NCI-H2081 treated with DMSO at 0.1 percent for 48 hours (cell line): ENCODE measurements around the gene COA8.
A peak's percentile ranks its signal among the peaks of the same experiment; 100 is the strongest.

ENCODE experiments used
- DNase-seq: peaks from one replicate; lab custom pipeline; 2025; lab: John Stamatoyannopoulos, UW

Gene COA8

GRCh38 chr14:103536693-103537092, 26.1 kb upstream of the COA8 start:
- no peak for DNase-seq

- no peak for DNase-seq
Measured at GRCh38 chr14:103537175-103537990, 25.4 kb upstream of the COA8 start.

GRCh38 chr14:103538291-103539055, 24.3 kb upstream of the COA8 start:
- DNase-seq, result no peak

GRCh38 chr14:103539056-103539825, 23.5 kb upstream of the COA8 start:
- DNase-seq, result no peak

GRCh38 chr14:103540821-103541708, 21.7 kb upstream of the COA8 start:
- DNase-seq, result no peak

GRCh38 chr14:103541709-103542604, 20.8 kb upstream of the COA8 start:
- DNase-seq, result no peak

GRCh38 chr14:103542605-103543088, 20.1 kb upstream of the COA8 start:
- DNase-seq, result no peak

GRCh38 chr14:103543140-103543539, 19.6 kb upstream of the COA8 start:
- no peak for DNase-seq

GRCh38 chr14:103543721-103544387, 18.9 kb upstream of the COA8 start:
- no peak for DNase-seq

GRCh38 chr14:103544388-103545218, 18.2 kb upstream of the COA8 start:
- DNase-seq, result no peak

GRCh38 chr14:103545219-103545914, 17.4 kb upstream of the COA8 start:
- DNase-seq, result no peak

- DNase-seq, result no peak
Measured at GRCh38 chr14:103545915-103546651, 16.7 kb upstream of the COA8 start.

- peak; percentile 39 for DNase-seq
Measured at GRCh38 chr14:103546652-103547454, 15.9 kb upstream of the COA8 start.

- DNase-seq, result no peak
Measured at GRCh38 chr14:103547455-103547940, 15.3 kb upstream of the COA8 start.

GRCh38 chr14:103547941-103548462, 14.8 kb upstream of the COA8 start:
- no peak for DNase-seq
